Activated gamma-delta T cell (primary cell): ENCODE measurements around the gene ACTR3.

Experiments
- DNase-seq: peaks from one replicate; lab custom pipeline; 2025; lab: John Stamatoyannopoulos, UW

The ACTR3 gene

DNA sequence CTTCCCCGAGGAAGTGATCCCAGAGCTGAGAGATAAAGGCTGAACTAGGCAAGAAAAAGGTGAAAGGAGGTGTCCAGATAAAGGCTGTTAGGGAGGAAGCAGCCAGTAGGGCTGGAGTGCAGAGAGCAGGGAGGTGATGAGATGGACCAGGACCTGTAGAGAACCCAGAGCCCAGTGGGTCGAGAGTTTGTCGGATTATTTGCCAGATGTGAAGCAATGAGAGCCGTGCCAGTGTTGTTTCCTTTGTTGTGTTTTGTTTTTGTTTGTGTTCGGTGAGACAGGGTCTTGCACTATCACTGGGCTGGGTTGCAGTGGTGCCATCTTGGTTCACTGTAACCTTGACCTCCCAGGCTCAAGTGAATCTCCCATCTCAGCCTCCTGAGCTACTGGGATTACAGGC is 111.3 kb downstream of the ACTR3 start:
- DNase-seq, result no peak

DNA sequence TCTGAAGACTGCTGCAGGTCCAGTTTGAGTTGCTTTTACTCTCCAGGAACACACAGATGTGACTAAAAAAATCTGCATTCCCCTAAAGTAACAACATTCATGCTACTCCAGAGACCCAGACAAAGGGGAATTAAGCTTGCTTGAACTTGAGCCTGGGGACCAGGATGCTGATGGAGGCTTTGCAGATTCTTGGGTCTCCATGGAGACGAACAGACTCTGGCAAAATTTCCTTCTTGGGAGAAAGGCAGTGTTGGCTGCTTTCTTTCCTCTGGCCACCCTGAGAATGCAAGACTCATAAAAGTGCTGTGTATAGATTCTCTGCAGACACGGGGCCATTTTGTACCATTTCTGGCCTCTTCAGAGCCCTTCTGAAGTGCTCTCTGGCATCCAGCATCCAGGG is 112.0 kb downstream of the ACTR3 start:
- no peak for DNase-seq

DNA sequence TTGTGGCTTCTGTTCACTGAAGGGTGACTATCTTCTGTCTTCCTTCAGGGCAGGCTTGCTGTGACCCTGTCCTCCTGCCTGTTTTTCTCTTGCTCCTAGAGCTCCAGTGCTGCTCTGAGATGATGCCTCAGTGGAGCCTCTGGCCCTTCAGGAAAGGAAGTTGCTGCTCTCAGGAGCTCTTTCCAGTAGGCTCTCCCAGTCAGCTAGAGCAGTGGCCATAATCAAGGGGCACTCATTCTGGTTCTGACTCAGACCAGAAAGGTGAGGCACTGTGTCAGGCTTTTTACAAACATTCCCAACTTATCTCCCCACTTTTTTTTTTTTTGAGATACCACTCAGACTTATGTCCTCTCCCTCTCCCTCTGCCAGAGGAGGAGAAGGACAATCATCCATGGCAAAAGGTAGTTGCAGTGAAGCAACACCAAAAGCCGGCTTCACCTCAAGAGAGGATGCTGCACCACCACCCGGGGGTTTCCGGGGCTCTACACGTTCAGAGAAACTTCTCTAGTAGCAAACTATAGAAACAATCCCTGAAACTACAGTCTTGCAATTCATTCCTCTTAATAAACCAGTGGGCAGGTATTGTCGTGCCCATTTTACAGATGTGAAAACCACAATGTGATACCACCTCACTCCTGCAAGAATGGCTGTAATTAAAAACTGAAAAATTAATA is 115.4 kb downstream of the ACTR3 start:
- DNase-seq, result no peak

DNA sequence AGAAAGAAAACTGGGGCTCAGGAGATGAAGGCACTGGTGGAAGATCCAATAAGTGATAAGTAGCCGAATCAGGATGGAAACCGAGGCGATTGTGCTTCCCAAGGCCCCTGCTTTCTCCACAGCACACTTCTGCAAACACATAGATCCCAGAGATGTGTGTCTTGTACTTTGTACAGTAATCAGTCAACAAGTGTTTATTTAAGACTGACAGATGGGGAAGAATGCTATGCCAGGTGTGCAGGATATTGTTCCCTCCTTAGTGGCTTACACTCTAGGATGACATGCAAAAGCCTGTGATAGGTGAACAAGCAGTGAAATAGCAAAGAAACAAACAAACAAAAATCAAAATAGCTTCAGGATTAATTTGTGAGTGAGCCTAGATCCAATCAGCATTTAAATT is 116.6 kb downstream of the ACTR3 start:
- DNase-seq, result no peak

DNA sequence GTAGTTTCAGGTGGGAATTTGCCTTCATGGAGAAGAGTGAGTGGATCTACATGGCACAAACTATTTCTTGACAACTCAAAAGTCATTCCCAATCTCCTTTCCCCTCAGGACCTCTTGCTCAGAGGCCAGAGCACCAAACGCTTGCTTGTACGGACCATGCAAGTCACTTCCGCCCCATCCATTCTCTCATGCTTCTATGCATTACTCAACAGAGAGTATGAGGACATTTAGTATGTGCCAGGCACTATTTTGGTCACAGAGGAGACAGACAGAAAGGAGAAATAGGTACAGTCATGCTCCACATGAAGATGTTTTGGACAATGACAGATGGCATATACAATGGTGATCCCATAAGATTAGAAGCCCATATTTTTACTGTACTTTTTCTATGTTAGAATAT is 117.5 kb downstream of the ACTR3 start:
- no peak for DNase-seq

DNA sequence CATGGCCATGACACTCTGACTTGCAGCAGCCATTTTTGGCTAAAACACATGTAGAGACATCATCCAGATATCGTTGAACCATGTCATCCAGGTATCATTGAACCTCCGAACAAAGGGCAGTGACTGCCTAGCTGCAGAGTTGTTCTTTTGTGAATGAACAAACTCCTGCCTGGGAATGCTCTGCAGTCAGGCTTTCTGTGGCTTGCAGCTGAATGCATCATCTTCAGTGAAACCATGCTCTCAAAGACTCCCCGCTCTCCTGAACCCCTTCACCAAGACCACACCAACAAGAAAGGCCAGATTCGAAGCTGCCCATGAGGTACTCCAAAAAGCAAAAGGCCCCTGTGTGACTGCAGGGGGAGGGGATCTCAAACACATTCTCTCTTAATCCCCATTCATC is 118.8 kb downstream of the ACTR3 start:
- no peak for DNase-seq

DNA sequence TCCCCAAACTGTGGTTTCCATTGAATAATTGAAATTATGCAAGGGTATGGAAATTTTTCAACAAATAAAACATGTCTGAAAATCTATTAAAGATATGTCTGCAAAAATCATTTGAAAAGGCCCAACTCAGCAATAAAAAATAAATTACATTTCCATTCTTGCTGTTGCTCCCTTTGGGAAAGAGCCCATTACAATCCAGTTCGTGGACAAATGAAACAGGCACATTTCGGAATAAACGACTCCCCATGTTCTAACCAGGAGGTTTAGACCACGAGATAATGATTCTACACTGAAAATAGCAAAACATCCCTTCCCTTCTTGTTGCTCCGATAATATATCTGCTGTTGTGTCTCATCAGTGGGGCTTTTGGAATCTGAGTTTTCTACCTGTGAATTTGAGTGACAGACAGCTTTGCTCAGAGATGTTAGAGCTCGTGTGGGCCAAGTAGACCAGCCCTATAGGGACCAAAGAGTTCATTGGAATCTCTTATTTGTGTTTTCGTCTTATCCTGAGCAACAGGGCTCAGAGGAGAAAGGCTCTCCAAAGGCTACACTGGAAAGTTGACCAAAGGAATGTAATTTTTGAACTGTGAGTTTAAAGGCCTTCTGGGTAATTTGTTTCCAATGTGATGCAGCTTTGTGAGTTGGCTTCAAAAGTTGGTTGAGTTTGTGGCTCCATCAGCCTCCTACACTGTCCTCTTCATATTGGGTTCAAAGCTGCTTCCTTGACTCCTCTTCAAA is 119.5 kb downstream of the ACTR3 start:
- DNase-seq, result no peak

DNA sequence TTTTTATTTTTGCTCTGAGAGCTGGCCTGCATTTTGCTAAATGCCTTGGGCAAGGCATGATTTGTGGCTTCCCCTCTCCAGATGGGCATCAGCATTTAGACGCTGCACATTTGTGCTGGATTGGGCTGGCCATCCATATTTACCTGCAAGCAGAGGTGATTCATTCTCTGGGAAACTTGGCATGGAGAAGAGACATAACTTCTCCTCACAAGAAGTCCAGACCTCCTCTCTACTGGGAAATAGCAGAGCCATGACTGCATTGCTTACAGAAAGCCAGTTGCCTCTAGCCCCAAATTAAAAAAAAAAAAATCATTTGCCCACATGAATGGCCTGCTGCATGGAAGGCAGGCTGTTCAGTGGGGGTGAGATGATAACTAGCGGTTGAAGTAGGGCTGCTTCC is 120.1 kb downstream of the ACTR3 start:
- DNase-seq, result no peak

DNA sequence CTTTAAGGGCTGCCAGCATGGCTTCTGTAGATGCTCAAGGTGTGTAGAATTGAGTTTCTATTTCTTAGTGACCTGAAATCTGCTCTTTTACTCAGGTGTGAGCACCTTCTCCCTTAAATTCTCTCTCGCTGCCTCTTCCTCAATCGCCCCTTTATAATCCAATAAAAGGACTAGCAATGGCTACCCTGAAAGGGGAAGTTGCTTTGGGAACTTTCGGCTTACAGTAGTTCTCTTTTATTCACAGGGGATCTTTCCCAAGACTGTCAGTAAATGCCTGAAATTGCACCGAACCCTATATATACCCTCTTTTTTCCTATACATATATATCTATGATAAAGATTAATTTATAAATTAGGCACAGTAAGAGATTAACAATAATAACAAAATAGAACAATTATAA is 121.8 kb downstream of the ACTR3 start:
- DNase-seq, result no peak
